Thoracic aorta (tissue), 2 donors: ENCODE data around the gene SAP30BP. TPM values are rescaled to one million over a fixed set of nuclear protein-coding genes. Genes with fewer than 3 reads are reported as not detected.

Experiments used
- ATAC-seq: fragments of 150-250 bp; one replicate; pipeline ENCODE4 v1.8.0; 2017; ENCODE audit warnings: low read depth; ENCODE audit not compliant: insufficient number of reproducible peaks, low FRiP score
- DNase-seq: peaks from one replicate; pipeline ENCODE4 v3.0.0-alpha.2; 2020; ENCODE audit warnings: low spot score
- H3K27ac ChIP-seq, 2 donors: fragments of 200-600 bp; sonication (generic); 1 replicate in 1 of 2; 2 replicates in 1 of 2; pipeline ENCODE4 v1.5.1; 2016; ENCODE audit warnings: mild to moderate bottlenecking in 2 of 2, moderate library complexity in 2 of 2
- H3K27me3 ChIP-seq: fragments of 200-600 bp; sonication (generic); replicated peaks from 2 replicates; pipeline ENCODE4 v1.6.0; 2016; ENCODE audit warnings: mild to moderate bottlenecking; ENCODE audit not compliant: insufficient read depth
- H3K36me3 ChIP-seq: fragments of 200-600 bp; sonication (generic); one replicate; pipeline ENCODE4 v1.5.1; 2016
- H3K4me1 ChIP-seq, 2 donors: fragments of 200-600 bp; sonication (generic); 1 replicate in 1 of 2; 2 replicates in 1 of 2; pipeline versions ENCODE4 v1.5.1 to v1.6.0; 2016; ENCODE audit warnings: low read depth in 2 of 2, mild to moderate bottlenecking in 1 of 2; ENCODE audit not compliant: control insufficient read depth in 1 of 2
- H3K4me3 ChIP-seq: fragments of 200-600 bp; sonication (generic); 2 replicates; pipeline ENCODE4 v1.5.1; 2016; ENCODE audit warnings: mild to moderate bottlenecking
- H3K9me3 ChIP-seq: fragments of 200-600 bp; sonication (generic); 2 replicates; pipeline ENCODE4 v1.5.1; 2016
- CTCF ChIP-seq: fragments of 200-600 bp; sonication (generic); IDR thresholded peaks from one replicate; pipeline ENCODE4 v1.5.1; 2019; ENCODE audit warnings: antibody characterized with exemption
- total RNA-seq, 2 donors: library from RNA; depleted of rRNA; stranded (reverse); fragments of >200 nt; gene quantifications; one replicate each; pipeline versions ENCODE4 v1.1.0 to v1.2.3, GENCODE V29; 2016

SAP30BP gene
- total RNA-seq, 2 donors from 2014 or later, result 65.1 to 70.4 TPM

GRCh38 chr17:75638893-75639292 lies 28.2 kb upstream of the SAP30BP start:
- Histone ChIP-seq H3K4me3 (no peak overlapping the region), H3K4me1 (peaks cover 3 to 6% of the 10 kb centered on the region in 2 donors), H3K9me3 (no peaks in the 10 kb centered on the region), H3K36me3 (no peaks in the 10 kb centered on the region), H3K27me3 (no peaks in the 10 kb centered on the region), H3K27ac (no peak overlapping the region)
- DNase-seq, result no peak
- ATAC-seq, result no peak
- TF ChIP-seq CTCF, result no peak

- Histone ChIP-seq H3K36me3 (no peaks in the 10 kb centered on the region), H3K4me1 (peaks cover under 1 to 2% of the 10 kb centered on the region in 2 donors), H3K9me3 (no peaks in the 10 kb centered on the region), H3K4me3 (no peak overlapping the region), H3K27me3 (no peaks in the 10 kb centered on the region), H3K27ac (no peak overlapping the region)
- no peak for TF ChIP-seq CTCF
- DNase-seq (no peak), ATAC-seq (no peak)
Measured at GRCh38 chr17:75639327-75639726, 27.8 kb upstream of the SAP30BP start.

DNA sequence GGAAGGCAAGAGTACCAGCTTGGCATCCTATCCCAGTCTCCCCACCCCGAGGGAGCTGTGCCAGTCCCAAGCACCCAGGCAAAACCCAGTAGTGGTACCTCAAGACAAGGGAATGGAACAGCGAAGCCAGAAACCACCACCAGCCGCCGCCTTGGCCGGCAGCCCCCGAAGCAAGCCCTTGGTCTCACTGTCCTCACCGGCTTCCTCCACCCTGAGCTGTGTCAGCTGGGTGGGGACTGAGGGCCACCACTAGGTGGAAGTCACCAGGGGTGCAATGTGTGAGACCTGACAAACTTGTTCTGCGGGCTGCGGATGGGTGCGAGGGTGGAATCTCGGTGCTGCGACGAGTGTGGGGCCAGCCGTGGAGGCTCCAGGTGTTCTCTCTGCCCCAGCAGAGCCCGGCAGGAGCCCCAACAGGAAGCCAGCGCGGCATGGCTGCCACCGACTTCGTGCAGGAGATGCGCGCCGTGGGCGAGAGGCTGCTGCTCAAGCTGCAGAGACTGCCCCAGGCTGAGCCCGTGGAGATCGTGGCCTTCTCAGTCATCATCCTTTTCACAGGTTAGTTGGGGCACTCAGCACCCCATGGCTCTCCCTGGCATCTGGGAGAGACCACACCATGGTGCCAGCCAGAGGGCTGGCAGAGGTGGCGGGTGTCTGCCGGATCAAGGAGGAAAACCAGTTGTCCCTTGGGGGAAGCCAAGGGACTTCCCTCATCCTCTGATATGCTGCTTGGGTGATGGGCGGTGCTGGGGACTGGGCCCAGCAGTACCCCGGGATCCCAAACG lies 27.2 kb upstream of the SAP30BP start:
- no peak overlapping the region for H3K27ac ChIP-seq
- no peaks in the 10 kb centered on the region for H3K9me3 ChIP-seq
- ATAC-seq (no peak), DNase-seq (no peak)
- H3K36me3 ChIP-seq, result no peaks in the 10 kb centered on the region
- no peaks in the 10 kb centered on the region for H3K27me3 ChIP-seq
- TF ChIP-seq CTCF, result no peak
- H3K4me3 ChIP-seq, result no peak overlapping the region
- no peaks in the 10 kb centered on the region for H3K4me1 ChIP-seq

DNA sequence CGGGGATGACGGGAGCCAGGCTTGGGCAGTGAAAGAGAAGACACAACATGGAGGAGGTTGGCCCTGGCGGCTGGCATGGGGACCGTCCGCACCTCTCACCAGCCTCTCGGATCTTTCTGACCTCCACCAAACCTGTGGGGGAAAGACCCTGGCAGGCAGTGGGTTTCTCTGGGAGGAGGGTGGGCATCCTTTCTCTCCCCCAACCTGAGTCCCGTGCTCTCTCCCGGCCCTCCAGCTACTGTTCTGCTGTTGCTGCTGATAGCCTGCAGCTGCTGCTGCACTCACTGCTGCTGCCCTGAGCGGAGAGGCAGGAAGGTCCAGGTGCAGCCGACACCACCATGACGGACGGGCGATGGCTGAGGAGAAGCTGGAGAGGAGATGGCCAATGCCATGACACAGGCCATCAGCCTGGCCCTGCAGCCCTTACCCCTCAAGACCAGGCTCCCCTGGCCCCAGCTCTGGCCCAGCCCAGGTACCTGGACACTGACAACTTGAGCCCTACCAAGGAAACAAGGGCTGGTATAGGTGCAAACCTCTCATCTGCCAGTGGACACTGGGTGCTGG lies 26.5 kb upstream of the SAP30BP start:
- Histone ChIP-seq H3K9me3 (no peaks in the 10 kb centered on the region), H3K36me3 (no peaks in the 10 kb centered on the region), H3K4me3 (no peak overlapping the region), H3K4me1 (no peaks in the 10 kb centered on the region), H3K27me3 (no peaks in the 10 kb centered on the region), H3K27ac (no peak overlapping the region)
- ATAC-seq, result no peak
- no peak for DNase-seq
- no peak for TF ChIP-seq CTCF

DNA sequence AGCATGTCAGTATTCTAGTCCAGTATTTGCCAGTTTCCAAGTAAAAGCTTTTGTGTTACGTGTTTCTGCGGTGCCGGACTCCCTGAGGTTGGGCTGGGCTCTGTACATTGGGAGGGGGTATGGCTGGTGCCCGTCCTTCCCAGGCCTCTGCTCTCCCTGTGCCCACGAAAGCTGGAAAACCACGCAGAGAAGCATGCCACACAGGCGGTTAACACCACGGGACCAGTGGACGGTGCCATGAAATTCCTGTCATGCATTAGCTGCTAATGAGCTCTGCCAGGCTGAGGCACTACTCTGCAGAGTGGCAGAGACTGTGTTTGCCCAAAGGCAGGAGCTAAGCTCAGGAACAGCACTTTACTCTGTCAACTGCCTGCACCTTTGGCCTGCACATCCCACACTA lies 25.8 kb upstream of the SAP30BP start:
- Histone ChIP-seq H3K27me3 (no peaks in the 10 kb centered on the region), H3K9me3 (no peaks in the 10 kb centered on the region), H3K4me1 (no peaks in the 10 kb centered on the region), H3K4me3 (no peak overlapping the region), H3K36me3 (no peaks in the 10 kb centered on the region), H3K27ac (no peak overlapping the region)
- no peak for ATAC-seq
- no peak for DNase-seq
- TF ChIP-seq CTCF, result no peak
